22Rv1 (cell line): ENCODE results near the gene PNPLA7.

Source experiments
- H3K27ac ChIP-seq: fragments of 450-650 bp; 2 replicates; pipeline ENCODE4 v1.5.1; 2017
- CTCF ChIP-seq: fragments of 450-650 bp; IDR thresholded peaks from 2 replicates; pipeline ENCODE4 v1.5.1; 2017; ENCODE audit warnings: mild to moderate bottlenecking
- ZFX ChIP-seq: fragments of 450-650 bp; IDR thresholded peaks from 2 replicates; pipeline ENCODE4 v1.6.1; 2017; ENCODE audit warnings: antibody characterized with exemption, borderline replicate concordance

The PNPLA7 gene

GRCh38 chr9:137423514-137424291, 126.5 kb downstream of the PNPLA7 start:
- H3K27ac ChIP-seq: peak overlapping the region; percentile 74
- no peak for TF ChIP-seq ZFX
- TF ChIP-seq CTCF: peak; percentile 83

DNA sequence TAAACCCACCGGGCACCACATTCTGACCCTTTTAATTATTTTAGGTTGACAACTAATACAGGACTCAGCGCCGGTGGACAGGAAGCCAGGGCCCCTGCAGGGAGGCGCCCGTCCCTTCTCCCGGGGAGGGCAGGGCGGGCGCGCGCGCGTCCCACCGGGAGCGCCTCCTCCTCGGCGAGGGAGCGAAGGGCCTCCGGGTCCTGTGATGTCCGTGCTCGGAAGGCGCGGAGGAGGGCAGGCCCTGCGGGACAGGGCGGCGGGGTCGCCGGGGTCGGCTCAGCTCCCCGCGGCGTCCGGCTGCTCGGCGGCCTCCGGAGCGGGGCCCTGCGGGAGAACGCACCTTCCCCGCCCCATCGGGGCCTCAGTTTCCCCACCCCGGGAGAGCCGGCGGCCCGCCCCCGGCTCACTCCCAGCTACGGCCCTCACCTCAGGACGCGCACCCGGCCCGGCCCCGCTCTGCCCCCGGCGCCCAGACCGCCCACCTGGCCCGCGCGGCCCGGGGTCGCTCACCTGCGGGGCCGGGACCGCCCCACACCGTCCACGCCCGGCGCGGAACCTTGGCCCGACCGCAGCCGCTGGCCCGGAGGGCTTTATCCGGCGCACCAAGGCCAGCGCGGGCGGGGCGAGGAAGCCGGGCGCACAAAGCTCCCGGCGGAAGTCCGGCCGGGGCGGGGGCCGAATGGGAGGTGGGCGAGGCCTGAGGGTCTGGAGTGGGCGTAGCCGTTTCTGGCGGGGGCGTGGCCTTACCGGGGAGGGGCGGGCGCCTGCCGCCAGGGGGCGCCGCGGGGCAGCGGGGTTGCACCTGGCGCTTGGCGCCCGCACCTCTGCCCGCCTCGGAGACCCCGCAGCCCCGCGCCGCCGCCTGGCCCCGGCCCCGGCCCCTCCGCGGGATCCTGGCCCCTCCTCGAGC, 127.3 kb downstream of the PNPLA7 start, which contains the start of the genes EXD3 and NOXA1:
TSS of gene EXD3 (minus strand) at position 559 of the 910 bp plus-strand sequence. CDS start 27,805 bp downstream, outside the sequence.
TSS of gene NOXA1 (plus strand) at position 790 of the 910 bp plus-strand sequence. CDS start 137 bp downstream, outside the sequence.
- peak within 1 kb of the TSS; percentile 74 for H3K27ac ChIP-seq
- TF ChIP-seq CTCF (peak; percentile 97), ZFX (no peak)

GRCh38 chr9:137421838-137422603, 128.2 kb downstream of the PNPLA7 start:
- TF ChIP-seq CTCF (no peak), ZFX (no peak)
- H3K27ac ChIP-seq: peak overlapping the region; percentile 74

- TF ChIP-seq ZFX (no peak), CTCF (no peak)
- H3K27ac ChIP-seq: no peak overlapping the region
Observed at GRCh38 chr9:137417161-137418021, 132.8 kb downstream of the PNPLA7 start.

- TF ChIP-seq ZFX (no peak), CTCF (no peak)
- no peak overlapping the region for H3K27ac ChIP-seq
Observed at GRCh38 chr9:137416563-137417151, 133.5 kb downstream of the PNPLA7 start.

DNA sequence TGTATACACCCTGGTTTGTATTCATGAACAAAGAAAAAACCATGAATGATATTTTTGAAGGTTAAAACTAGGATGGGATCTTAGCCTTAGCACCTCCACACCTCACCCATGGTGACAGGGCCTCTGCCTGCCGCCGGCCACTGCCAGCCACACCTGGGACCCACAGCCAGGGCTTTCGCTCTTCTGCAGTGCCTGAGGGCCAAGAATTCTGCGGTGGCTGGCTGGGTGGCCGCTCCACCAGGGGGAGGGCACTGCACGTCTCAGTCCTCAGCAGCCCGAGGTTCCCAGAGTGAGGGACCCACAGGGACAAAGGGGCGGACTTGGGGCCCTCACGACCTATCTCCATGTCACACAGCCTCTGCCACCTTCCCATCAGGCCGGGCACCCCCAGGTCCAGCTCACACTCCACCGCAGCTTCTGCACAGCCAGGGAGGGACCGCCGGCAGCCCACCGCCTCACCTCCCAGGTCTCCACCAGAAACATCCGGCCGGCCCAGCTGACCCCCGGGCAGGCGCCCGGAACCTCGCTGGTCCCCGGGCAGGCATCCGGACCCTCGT, 134.1 kb downstream of the PNPLA7 start:
- TF ChIP-seq ZFX (no peak), CTCF (no peak)
- no peak overlapping the region for H3K27ac ChIP-seq
